Brain microvascular endothelial cell (primary cell): ENCODE data around the gene AATF.

Experiments used
- DNase-seq: peaks from one replicate; pipeline ENCODE4 v3.0.0-alpha.2; 2020
- H3K27ac ChIP-seq: fragments of 250-450 bp; sonication (Bioruptor Pico); 2 replicates; pipeline ENCODE4 v1.5.1; 2020; ENCODE audit warnings: mild to moderate bottlenecking, moderate library complexity
- H3K27me3 ChIP-seq: fragments of 250-450 bp; sonication (Bioruptor Pico); replicated peaks from 2 replicates; pipeline ENCODE4 v1.5.1; 2020; ENCODE audit warnings: mild to moderate bottlenecking
- H3K36me3 ChIP-seq: fragments of 250-450 bp; sonication (Bioruptor Pico); replicated peaks from 2 replicates; pipeline ENCODE4 v1.5.1; 2020; ENCODE audit warnings: mild to moderate bottlenecking
- H3K4me3 ChIP-seq: 2 replicates; pipeline ENCODE4 v1.5.1; 2011; ENCODE audit warnings: low read depth, mild to moderate bottlenecking, control low read depth, low read length, moderate library complexity
- in situ Hi-C: cut with HindIII; loops from 2 replicates; pipeline ENCODE4 v1.10.0; 2017; ENCODE audit warnings: low sequenced_read_pairs, low pct_ligation_motif_present
- TF ChIP-seq, protein P1 (sequence below): IDR thresholded peaks from 2 replicates; pipeline ENCODE4 v1.5.1; 2011; ENCODE audit warnings: low read depth, mild to moderate bottlenecking, moderate library complexity, low read length, control low read depth, inconsistent platforms; ENCODE audit errors: missing control alignments

Gene AATF

DNA sequence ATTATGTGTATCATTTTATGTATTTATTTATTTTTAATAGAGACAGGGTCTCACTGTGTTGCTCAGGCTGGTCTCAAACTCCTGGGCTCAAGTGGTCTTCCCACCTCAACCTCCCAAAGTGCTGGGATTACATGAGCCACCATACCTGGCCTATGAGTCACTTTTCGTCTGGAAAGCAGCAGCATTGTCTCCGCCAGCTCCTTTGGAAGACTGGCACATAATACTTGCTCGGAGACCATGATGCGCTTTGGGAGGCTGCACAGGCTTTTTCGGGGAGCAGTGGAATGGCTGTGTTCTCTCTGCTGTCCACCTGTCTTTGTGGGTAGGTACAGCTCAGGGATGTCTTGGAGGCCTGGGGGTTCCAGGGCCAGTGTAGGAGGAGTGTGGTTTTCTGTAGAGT, 102.2 kb downstream of the AATF start:
- Histone ChIP-seq H3K27ac (no peak overlapping the region), H3K36me3 (no peaks in the 10 kb centered on the region), H3K4me3 (no peak overlapping the region), H3K27me3 (no peaks in the 10 kb centered on the region)
- TF ChIP-seq, protein P1, sequence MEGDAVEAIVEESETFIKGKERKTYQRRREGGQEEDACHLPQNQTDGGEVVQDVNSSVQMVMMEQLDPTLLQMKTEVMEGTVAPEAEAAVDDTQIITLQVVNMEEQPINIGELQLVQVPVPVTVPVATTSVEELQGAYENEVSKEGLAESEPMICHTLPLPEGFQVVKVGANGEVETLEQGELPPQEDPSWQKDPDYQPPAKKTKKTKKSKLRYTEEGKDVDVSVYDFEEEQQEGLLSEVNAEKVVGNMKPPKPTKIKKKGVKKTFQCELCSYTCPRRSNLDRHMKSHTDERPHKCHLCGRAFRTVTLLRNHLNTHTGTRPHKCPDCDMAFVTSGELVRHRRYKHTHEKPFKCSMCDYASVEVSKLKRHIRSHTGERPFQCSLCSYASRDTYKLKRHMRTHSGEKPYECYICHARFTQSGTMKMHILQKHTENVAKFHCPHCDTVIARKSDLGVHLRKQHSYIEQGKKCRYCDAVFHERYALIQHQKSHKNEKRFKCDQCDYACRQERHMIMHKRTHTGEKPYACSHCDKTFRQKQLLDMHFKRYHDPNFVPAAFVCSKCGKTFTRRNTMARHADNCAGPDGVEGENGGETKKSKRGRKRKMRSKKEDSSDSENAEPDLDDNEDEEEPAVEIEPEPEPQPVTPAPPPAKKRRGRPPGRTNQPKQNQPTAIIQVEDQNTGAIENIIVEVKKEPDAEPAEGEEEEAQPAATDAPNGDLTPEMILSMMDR, result no peak
- no peak for DNase-seq
- in situ Hi-C loops, result no loop called here

DNA sequence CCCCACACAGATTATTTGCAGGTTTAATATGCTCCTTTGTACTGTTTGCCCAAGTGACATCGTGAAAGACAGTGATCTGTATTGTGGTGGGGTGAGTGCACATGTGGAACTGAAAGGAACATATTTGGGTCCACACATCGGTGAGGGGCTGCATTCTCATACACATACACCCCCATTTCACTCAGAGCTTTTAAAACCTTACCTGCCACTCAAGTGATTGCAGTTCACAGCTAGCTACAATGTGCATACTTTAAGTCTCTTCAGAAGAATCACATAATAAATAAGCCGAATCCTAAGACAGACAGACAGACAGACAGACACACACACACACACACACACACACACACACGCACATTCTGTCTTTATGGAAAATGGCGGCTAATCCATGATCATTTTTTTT, 102.6 kb downstream of the AATF start:
- in situ Hi-C loops, result no loop called here
- DNase-seq, result no peak
- Histone ChIP-seq H3K36me3 (no peaks in the 10 kb centered on the region), H3K27ac (no peak overlapping the region), H3K27me3 (no peaks in the 10 kb centered on the region), H3K4me3 (no peak overlapping the region)
- TF ChIP-seq, protein P1, result no peak

DNA sequence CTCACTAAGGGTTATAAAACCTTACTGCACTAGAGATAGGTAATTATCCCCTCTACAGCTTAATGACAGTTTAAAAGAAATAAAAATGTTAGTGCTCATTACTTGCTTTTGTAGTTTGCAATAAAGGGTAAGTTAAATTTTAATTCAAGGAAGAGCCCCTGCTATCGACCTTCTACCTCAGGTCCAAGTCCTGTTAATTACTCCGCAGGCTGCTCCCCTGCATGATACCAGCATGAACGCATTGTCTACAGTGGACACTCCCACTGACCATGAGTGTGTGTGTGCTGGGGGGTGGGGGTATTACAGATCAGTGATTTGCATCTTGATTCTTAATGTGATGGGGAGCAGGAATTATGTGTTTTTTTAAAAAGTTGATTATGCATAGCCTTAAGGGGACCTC, 103.1 kb downstream of the AATF start:
- Histone ChIP-seq H3K27me3 (no peaks in the 10 kb centered on the region), H3K27ac (no peak overlapping the region), H3K4me3 (no peak overlapping the region), H3K36me3 (peaks cover 4% of the 10 kb centered on the region)
- DNase-seq, result no peak
- TF ChIP-seq, protein P1, result no peak
- in situ Hi-C loops, result no loop called here

DNA sequence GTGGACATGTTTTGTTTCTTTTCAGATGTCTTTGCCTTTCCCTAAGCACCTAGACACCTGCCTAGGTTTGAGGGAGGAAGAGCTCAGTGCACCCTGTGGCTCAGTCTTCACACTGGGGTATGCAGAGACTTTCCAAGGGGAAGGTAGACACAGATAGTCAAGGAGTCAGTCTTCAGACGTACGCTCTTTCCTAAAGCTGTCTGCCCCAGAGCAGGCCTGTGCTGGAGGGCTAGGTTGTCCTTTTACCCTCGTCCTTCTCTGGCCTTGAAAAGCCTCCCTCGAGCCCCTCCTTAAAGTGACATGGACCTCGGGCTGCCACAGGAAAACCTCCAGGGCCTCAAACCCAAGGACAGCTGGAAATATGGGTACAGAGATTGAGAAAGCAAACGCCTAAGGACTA, 103.7 kb downstream of the AATF start:
- no peak overlapping the region for H3K27ac ChIP-seq
- H3K36me3 ChIP-seq, result peaks cover 5% of the 10 kb centered on the region
- no peak overlapping the region for H3K4me3 ChIP-seq
- no peak for DNase-seq
- TF ChIP-seq, protein P1, result no peak
- in situ Hi-C loops, result no loop called here
- no peaks in the 10 kb centered on the region for H3K27me3 ChIP-seq

DNA sequence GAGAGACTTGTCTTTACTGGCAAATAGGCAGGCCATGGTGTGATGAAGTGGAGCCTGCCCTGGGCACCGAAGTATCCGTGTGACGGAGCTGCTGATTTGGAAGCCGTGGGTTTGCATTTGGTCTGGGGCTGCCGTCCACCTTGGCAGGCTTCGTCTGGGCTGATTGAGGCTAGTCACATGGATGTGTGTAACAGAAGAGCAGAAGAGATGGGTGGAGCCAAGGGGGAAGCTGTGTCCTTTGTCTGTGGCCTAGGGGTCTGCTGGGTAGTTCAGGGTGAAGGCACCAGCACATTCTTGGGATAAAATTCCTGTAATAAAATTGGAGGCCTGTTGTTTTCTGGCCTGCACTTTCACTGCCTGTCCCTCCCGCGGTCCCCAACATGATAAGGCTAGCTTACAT, 106.1 kb downstream of the AATF start:
- in situ Hi-C loops, result no loop called here
- TF ChIP-seq, protein P1, result no peak
- no peak overlapping the region for H3K4me3 ChIP-seq
- no peak for DNase-seq
- peaks cover 5% of the 10 kb centered on the region for H3K36me3 ChIP-seq
- H3K27me3 ChIP-seq, result no peaks in the 10 kb centered on the region
- H3K27ac ChIP-seq, result no peak overlapping the region

DNA sequence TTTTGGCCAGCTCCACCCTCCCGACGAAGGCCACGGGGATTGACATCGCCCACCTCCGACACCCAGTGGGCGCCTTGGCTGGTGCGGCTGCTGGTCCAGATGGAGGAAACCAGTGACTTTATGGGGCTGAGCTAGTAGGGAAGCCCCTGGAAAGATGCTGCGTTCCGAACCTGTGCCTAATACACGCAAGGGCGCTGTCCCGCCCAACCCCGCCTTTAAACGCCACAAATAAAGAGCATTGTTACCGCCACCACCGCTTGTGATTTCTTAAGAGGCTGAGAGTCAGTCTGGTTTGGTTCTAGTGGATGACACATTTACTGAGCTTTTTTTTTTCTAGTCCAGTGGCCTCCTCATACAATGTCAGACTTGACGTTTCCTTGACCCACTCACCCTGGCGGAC, 107.9 kb downstream of the AATF start:
- no peaks in the 10 kb centered on the region for H3K27me3 ChIP-seq
- no peak overlapping the region for H3K4me3 ChIP-seq
- in situ Hi-C loops, result no loop called here
- TF ChIP-seq, protein P1, result no peak
- peaks cover 5% of the 10 kb centered on the region for H3K36me3 ChIP-seq
- DNase-seq, result no peak
- no peak overlapping the region for H3K27ac ChIP-seq
